Astrocyte (in vitro differentiated cells and primary cell): ENCODE data around the gene PLXNB2.

Experiments used
- CTCF ChIP-seq: IDR thresholded peaks from 2 replicates; pipeline ENCODE4 v1.5.1; 2011; ENCODE audit warnings: low read depth, mild to moderate bottlenecking, inconsistent platforms, low read length, moderate library complexity; ENCODE audit not compliant: insufficient read depth
- EZH2 ChIP-seq: IDR thresholded peaks from 2 replicates; pipeline ENCODE4 v1.6.1; 2012; ENCODE audit warnings: mild to moderate bottlenecking, low read length, inconsistent platforms; ENCODE audit not compliant: insufficient read depth

- TF ChIP-seq CTCF = no peak
- no peak for TF ChIP-seq EZH2
These were observed 1.6 kb upstream of the PLXNB2 start for GRCh38 chr22:50308986-50309600.
